H4 (cell line): ENCODE results near the gene SPATA12. TPM values are rescaled to one million over a fixed set of nuclear protein-coding genes. Genes with fewer than 3 reads are reported as not detected.

Experiments used
- DNase-seq: peaks from one replicate; pipeline ENCODE4 v3.0.0-alpha.2; 2015; ENCODE audit warnings: low spot score
- total RNA-seq: library from RNA; depleted of rRNA; stranded (reverse); fragments of >200 nt; shearing (Covaris generic); gene quantifications from 2 replicates; pipeline ENCODE4 v1.2.3, GENCODE V29; 2014

SPATA12 gene
- total RNA-seq, 1 experiment from 2014 or later, result 0.14 TPM

- no peak for DNase-seq
These were observed 7.8 kb upstream of the SPATA12 start for GRCh38 chr3:57052662-57053061.

DNA sequence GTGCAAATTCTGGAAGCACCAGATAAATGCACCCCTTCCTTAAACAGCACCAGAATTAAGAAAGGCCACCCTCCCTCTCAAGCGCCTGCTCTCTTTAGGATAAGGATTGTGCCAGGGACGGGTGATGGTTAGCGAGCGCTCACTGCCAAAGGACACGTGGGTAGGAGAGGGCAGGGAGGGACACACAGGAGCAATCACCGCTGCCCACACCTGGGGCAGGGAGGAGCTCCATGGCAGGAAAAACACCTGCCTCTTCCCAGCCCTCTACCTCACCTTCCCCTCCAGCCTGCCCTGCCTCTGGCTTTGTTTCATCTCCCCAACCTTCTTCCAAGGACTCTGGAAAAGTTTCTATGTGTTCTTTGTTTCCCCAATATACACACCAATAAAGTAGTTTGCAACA lies 7.3 kb upstream of the SPATA12 start:
- DNase-seq, result no peak

DNA sequence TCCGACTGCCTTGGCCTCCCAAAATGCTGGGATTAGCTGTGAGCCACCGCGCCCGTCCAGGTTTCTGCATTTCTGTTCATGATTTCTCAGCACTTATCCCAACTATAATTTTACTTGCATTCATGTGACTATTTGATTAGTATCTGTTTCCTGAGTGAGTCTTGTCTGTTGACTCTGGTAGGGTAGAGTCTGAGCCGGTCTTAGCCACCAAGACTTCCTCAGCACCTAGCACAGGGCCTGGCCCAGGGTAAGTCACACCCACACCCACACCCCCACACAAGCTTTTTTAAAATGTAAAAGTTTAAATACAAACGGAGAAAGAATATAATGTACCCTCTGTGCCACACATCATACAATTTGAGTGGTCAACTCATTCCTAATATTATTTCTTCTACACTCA lies 3.1 kb upstream of the SPATA12 start:
- no peak for DNase-seq

- no peak for DNase-seq
These were observed 1.1 kb upstream of the SPATA12 start for GRCh38 chr3:57059411-57059810.

DNA sequence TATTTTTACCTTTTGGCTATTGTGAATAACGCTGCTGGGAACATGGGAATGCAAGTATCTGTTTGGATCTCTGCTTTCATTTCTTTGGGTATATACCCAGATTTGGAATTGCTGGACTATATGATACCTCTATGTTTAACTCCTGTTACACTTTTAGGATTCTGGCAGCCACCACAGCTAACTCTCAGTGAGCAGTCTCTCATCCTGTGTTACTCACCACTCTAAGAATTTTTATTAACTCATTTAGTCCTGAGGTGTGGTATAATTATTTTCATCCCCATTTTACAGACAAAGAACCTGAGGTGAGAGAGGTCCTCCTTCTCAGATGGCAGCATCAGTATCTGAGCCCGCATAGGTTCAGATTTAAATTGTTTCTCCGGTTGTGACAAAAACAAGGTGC lies 1.1 kb downstream of the SPATA12 start:
- DNase-seq, result no peak

GRCh38 chr3:57062101-57062631 lies 1.7 kb downstream of the SPATA12 start:
- no peak for DNase-seq

GRCh38 chr3:57063032-57063431 lies 2.6 kb downstream of the SPATA12 start:
- DNase-seq, result no peak

GRCh38 chr3:57064001-57064400 lies 3.5 kb downstream of the SPATA12 start:
- no peak for DNase-seq

- no peak for DNase-seq
These were observed 4.1 kb downstream of the SPATA12 start for GRCh38 chr3:57064572-57064971.

GRCh38 chr3:57065588-57065987 lies 5.1 kb downstream of the SPATA12 start:
- DNase-seq, result no peak

- no peak for DNase-seq
These were observed 6.0 kb downstream of the SPATA12 start for GRCh38 chr3:57066471-57066870.

GRCh38 chr3:57068437-57069089 lies 8.1 kb downstream of the SPATA12 start:
- DNase-seq, result peak; percentile 33

GRCh38 chr3:57069503-57069902 lies 9.0 kb downstream of the SPATA12 start:
- DNase-seq, result no peak

DNA sequence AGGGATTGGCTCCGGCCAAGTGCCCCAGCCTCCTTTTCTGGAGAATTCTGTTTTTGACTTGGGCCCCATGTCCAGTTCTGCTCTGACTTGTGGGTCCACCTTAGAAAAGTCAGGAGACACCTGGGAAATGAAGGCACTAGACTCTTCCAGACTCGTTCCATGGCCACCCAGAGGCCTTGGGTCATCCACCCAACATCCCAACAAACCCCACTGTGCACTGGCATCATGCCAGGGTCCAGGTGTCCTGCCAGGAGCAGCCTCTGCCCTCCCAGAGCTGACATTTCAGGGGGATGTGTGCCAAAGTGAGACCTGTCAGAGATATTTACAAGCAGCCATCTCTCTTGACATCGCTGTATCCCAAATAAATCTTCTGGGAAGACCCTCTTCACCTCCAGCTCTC lies 13.2 kb downstream of the SPATA12 start:
- DNase-seq, result no peak

- DNase-seq, result no peak
These were observed 13.7 kb downstream of the SPATA12 start for GRCh38 chr3:57074135-57074534.

GRCh38 chr3:57076422-57076951 lies 16.0 kb downstream of the SPATA12 start:
- DNase-seq, result no peak

DNA sequence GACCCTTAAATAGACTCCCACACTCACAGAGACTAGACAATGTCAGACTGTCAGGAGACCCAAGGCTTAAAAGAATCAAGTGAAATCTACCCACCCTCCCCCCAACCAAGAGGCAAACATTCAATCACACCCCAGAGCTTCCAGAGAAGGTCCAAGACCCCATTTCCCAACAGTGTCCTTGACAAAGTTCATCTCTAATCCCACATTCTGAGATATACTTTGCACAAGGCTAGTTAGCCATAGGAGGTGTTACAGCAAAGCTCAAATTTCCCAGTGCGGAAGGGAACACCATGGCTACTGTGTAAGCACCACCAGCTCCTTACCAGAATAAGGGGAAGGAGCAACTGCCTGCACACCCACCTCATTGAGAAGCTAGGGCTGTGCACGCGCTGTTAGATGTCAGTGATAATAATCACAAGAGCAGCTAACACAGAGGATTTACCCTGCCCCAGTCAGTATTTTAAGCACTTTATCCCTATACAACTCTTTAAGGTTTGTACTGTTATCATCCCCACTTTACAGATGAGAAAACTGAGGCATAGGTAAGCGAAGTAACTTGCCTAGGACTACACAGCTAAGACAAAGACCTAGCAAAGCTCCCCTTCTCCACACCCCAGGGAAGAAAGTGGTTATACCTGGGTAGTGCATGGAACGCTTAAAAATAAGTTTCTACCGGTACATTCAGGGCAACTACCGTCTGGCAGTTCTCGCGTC lies 17.3 kb downstream of the SPATA12 start:
- no peak for DNase-seq

DNA sequence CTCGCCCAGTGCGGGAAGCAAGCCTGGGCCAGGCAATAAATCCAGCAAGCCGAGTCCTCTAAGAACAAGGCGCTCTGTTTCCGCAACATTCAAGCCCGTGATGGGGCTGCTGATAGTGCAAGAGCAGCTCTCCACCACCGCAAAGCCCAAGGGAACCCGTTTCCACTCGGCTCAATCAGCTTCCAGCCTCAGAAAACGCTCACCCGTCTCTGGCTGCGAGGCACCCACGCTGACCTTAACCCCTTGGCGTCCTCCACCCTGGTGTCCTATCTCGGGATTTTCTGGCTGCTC lies 17.8 kb downstream of the SPATA12 start:
- DNase-seq, result no peak

- DNase-seq, result no peak
These were observed 18.4 kb downstream of the SPATA12 start for GRCh38 chr3:57078635-57079473.

DNA sequence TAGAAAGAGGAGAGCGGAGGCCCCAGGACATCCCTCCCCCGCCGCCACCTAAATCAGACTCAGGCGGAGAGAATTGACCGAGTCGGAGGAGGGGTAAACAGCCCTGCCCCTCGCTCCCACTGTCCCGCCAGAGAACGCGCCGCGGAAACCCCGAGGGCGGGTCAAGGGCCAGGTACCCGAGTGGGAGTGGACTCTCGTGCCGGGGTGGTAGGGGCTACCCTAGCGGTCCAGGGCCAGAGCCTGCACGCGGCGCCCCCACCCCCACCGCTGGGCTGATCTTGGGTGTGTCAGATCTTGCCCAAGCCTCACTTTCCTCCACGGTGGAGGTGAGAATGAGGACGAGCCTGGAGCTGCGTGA lies 19.0 kb downstream of the SPATA12 start:
- no peak for DNase-seq

GRCh38 chr3:57080171-57080570 lies 19.7 kb downstream of the SPATA12 start:
- DNase-seq, result no peak

- no peak for DNase-seq
These were observed 20.7 kb downstream of the SPATA12 start for GRCh38 chr3:57081173-57081572.

- no peak for DNase-seq
These were observed 22.0 kb downstream of the SPATA12 start for GRCh38 chr3:57082481-57082880.
